HL-60 (cell line): ENCODE measurements around the gene CAMK1D.

Experiments
- POLR2AphosphoS5 ChIP-seq: IDR thresholded peaks from 2 replicates; pipeline ENCODE4 v1.6.1; 2012; ENCODE audit warnings: low read depth
- TF ChIP-seq, protein P1 (sequence below): IDR thresholded peaks from one replicate; pipeline ENCODE4 v1.5.1; 2011; ENCODE audit warnings: low read length, control low read depth, inconsistent platforms; ENCODE audit not compliant: insufficient read depth
- TF ChIP-seq, protein P2 (sequence below): IDR thresholded peaks from 2 replicates; pipeline ENCODE4 v1.6.1; 2012; ENCODE audit warnings: low read depth; ENCODE audit not compliant: insufficient replicate concordance

DNA sequence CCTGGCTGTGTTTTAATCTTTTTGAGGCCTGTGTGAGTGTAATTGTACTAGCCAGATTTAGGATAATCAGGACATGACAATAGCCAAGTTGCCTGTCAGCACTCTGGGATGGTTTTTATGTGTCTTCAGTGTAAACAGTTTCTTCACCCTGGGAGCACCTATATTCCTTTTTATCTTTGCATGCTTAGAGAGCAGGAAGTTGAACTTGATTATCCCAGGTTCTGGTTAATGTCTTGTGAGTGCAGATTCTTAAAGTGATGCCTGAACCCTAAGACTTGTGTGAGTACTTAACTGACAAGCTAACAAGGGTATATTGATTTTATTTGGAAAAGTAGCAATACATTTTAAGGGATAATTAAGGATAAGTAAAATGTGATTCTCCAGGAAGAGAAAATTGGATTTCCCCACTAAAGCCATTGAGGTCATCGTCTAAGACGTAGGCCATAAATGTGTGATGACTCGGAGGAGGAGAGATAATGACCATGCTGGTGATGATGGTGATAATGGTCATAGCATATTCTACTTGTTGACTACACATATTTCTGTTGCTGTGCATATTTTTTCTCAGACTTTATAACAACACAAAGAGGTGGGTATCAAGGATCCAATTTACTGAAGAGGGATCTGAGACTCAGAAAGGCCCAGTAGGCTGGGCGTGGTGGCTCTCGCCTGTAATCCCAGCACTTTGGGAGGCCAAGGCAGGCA lies 234.7 kb downstream of the CAMK1D start:
- TF ChIP-seq, protein P1, sequence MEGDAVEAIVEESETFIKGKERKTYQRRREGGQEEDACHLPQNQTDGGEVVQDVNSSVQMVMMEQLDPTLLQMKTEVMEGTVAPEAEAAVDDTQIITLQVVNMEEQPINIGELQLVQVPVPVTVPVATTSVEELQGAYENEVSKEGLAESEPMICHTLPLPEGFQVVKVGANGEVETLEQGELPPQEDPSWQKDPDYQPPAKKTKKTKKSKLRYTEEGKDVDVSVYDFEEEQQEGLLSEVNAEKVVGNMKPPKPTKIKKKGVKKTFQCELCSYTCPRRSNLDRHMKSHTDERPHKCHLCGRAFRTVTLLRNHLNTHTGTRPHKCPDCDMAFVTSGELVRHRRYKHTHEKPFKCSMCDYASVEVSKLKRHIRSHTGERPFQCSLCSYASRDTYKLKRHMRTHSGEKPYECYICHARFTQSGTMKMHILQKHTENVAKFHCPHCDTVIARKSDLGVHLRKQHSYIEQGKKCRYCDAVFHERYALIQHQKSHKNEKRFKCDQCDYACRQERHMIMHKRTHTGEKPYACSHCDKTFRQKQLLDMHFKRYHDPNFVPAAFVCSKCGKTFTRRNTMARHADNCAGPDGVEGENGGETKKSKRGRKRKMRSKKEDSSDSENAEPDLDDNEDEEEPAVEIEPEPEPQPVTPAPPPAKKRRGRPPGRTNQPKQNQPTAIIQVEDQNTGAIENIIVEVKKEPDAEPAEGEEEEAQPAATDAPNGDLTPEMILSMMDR, result no peak
- TF ChIP-seq POLR2AphosphoS5, result no peak
- TF ChIP-seq, protein P2, sequence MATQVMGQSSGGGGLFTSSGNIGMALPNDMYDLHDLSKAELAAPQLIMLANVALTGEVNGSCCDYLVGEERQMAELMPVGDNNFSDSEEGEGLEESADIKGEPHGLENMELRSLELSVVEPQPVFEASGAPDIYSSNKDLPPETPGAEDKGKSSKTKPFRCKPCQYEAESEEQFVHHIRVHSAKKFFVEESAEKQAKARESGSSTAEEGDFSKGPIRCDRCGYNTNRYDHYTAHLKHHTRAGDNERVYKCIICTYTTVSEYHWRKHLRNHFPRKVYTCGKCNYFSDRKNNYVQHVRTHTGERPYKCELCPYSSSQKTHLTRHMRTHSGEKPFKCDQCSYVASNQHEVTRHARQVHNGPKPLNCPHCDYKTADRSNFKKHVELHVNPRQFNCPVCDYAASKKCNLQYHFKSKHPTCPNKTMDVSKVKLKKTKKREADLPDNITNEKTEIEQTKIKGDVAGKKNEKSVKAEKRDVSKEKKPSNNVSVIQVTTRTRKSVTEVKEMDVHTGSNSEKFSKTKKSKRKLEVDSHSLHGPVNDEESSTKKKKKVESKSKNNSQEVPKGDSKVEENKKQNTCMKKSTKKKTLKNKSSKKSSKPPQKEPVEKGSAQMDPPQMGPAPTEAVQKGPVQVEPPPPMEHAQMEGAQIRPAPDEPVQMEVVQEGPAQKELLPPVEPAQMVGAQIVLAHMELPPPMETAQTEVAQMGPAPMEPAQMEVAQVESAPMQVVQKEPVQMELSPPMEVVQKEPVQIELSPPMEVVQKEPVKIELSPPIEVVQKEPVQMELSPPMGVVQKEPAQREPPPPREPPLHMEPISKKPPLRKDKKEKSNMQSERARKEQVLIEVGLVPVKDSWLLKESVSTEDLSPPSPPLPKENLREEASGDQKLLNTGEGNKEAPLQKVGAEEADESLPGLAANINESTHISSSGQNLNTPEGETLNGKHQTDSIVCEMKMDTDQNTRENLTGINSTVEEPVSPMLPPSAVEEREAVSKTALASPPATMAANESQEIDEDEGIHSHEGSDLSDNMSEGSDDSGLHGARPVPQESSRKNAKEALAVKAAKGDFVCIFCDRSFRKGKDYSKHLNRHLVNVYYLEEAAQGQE, result no peak
